Neural cell (in vitro differentiated cells): Measurements from ENCODE around the gene UBASH3B.

Experiments used
- EP300 ChIP-seq: fragments of 450-650 bp; conservative IDR thresholded peaks from 2 replicates; pipeline ENCODE4 v1.6.1; 2014; ENCODE audit warnings: antibody characterized with exemption, mild to moderate bottlenecking, moderate library complexity; ENCODE audit not compliant: poor library complexity, severe bottlenecking
- EZH2 ChIP-seq: fragments of 200-600, 300-800 bp; shearing (Covaris generic), sonication (generic); IDR thresholded peaks from 2 replicates; pipeline ENCODE4 v1.6.1; 2014; ENCODE audit warnings: antibody characterized with exemption, low read length, borderline replicate concordance, mild to moderate bottlenecking; ENCODE audit not compliant: insufficient read depth, poor library complexity, severe bottlenecking
- MXI1 ChIP-seq: fragments of 450-650 bp; conservative IDR thresholded peaks from 2 replicates; pipeline ENCODE4 v1.6.1; 2014; ENCODE audit warnings: antibody characterized with exemption, mild to moderate bottlenecking; ENCODE audit not compliant: poor library complexity, severe bottlenecking
- POLR2AphosphoS5 ChIP-seq: IDR thresholded peaks from 2 replicates; pipeline ENCODE4 v1.6.1; 2012
- RAD21 ChIP-seq: fragments of 450-650 bp; conservative IDR thresholded peaks from 2 replicates; pipeline ENCODE4 v1.6.1; 2014; ENCODE audit warnings: antibody characterized with exemption, mild to moderate bottlenecking, moderate library complexity
- SMC3 ChIP-seq: fragments of 450-650 bp; conservative IDR thresholded peaks from 2 replicates; pipeline ENCODE4 v1.6.1; 2014; ENCODE audit warnings: antibody characterized with exemption, mild to moderate bottlenecking, moderate library complexity; ENCODE audit not compliant: poor library complexity
- TAF1 ChIP-seq: IDR thresholded peaks from 2 replicates; pipeline ENCODE4 v1.6.1; 2012; ENCODE audit warnings: low read depth
- TF ChIP-seq, protein P1 (sequence below): fragments of 450-650 bp; IDR thresholded peaks from 2 replicates; pipeline ENCODE4 v1.5.1; 2014; ENCODE audit warnings: antibody characterized with exemption, mild to moderate bottlenecking, moderate library complexity; ENCODE audit not compliant: poor library complexity, severe bottlenecking
- TF ChIP-seq, protein P2 (sequence below): IDR thresholded peaks from 2 replicates; pipeline ENCODE4 v1.6.1; 2012; ENCODE audit warnings: borderline replicate concordance

DNA sequence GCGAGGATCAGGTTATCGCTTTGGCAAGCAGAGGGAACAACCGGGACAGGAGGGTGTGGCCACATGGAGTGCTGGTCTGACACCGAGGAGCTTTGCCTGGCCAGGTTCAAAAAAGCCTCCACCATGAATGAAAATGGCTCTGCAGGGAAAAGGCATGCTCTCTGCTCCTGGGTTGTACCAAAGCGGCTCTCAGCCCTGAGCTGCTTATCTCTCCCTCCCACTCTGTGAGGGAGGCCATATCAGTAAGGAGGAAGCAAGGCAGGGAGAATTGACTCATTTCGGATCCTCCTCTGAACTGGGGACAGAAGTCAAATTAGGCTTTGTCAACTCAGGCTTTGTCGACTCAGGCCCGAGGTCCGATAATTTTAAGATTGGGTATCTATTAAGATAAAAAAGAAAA is 99.9 kb downstream of the UBASH3B start:
- no peak for TF ChIP-seq EP300
- TF ChIP-seq TAF1 = no peak
- TF ChIP-seq, protein P1, sequence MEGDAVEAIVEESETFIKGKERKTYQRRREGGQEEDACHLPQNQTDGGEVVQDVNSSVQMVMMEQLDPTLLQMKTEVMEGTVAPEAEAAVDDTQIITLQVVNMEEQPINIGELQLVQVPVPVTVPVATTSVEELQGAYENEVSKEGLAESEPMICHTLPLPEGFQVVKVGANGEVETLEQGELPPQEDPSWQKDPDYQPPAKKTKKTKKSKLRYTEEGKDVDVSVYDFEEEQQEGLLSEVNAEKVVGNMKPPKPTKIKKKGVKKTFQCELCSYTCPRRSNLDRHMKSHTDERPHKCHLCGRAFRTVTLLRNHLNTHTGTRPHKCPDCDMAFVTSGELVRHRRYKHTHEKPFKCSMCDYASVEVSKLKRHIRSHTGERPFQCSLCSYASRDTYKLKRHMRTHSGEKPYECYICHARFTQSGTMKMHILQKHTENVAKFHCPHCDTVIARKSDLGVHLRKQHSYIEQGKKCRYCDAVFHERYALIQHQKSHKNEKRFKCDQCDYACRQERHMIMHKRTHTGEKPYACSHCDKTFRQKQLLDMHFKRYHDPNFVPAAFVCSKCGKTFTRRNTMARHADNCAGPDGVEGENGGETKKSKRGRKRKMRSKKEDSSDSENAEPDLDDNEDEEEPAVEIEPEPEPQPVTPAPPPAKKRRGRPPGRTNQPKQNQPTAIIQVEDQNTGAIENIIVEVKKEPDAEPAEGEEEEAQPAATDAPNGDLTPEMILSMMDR = no peak
- no peak for TF ChIP-seq RAD21
- no peak for TF ChIP-seq POLR2AphosphoS5
- TF ChIP-seq MXI1 = no peak
- no peak for TF ChIP-seq EZH2
- TF ChIP-seq, protein P2, sequence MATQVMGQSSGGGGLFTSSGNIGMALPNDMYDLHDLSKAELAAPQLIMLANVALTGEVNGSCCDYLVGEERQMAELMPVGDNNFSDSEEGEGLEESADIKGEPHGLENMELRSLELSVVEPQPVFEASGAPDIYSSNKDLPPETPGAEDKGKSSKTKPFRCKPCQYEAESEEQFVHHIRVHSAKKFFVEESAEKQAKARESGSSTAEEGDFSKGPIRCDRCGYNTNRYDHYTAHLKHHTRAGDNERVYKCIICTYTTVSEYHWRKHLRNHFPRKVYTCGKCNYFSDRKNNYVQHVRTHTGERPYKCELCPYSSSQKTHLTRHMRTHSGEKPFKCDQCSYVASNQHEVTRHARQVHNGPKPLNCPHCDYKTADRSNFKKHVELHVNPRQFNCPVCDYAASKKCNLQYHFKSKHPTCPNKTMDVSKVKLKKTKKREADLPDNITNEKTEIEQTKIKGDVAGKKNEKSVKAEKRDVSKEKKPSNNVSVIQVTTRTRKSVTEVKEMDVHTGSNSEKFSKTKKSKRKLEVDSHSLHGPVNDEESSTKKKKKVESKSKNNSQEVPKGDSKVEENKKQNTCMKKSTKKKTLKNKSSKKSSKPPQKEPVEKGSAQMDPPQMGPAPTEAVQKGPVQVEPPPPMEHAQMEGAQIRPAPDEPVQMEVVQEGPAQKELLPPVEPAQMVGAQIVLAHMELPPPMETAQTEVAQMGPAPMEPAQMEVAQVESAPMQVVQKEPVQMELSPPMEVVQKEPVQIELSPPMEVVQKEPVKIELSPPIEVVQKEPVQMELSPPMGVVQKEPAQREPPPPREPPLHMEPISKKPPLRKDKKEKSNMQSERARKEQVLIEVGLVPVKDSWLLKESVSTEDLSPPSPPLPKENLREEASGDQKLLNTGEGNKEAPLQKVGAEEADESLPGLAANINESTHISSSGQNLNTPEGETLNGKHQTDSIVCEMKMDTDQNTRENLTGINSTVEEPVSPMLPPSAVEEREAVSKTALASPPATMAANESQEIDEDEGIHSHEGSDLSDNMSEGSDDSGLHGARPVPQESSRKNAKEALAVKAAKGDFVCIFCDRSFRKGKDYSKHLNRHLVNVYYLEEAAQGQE = no peak
- no peak for TF ChIP-seq SMC3
